ENCODE data around the gene SELENOK.

GRCh38 chr3:53902067-53902466 is 10.4 kb upstream of the SELENOK start:
- TF ChIP-seq ZNF384 (IDR thresholded peaks at IDR 0.05) (no peak), SP1 (IDR thresholded peaks at IDR 0.05) (no peak), LEF1 (IDR thresholded peaks at IDR 0.05; ENCODE audit: borderline replicate concordance) (no peak), NFRKB (IDR thresholded peaks at IDR 0.05) (no peak), FOXA1 (IDR thresholded peaks at IDR 0.05) (no peak), PKNOX1 (IDR thresholded peaks at IDR 0.05) (no peak), BHLHE40 (IDR thresholded peaks at IDR 0.05; ENCODE audit: borderline replicate concordance) (no peak)
